ENCODE data around the gene C1QBP. TPM values are rescaled to one million over a fixed set of nuclear protein-coding genes. Genes with fewer than 3 reads are reported as not detected.

C1QBP gene
- total RNA-seq (100 to 1,000 TPM in 1 of 2 donors, 10 to 100 TPM in 1; 66.3 to 142 TPM), polyA plus RNA-seq (ENCODE audit: insufficient read length in 6 of 6) (100 to 1,000 TPM; 103 to 115 (median 113) TPM)
- long read RNA-seq, donor 1, transcript C1QBP-201 (6 exons, 1,169 nt): major isoform, 79 of 124 reads
- long read RNA-seq, donor 1, partial matches to known transcripts: 38 of 124 reads
- long read RNA-seq, donor 1, other reads (novel, unspliced or antisense): 0 of 124 reads
- long read RNA-seq, donor 2, transcript C1QBP-201 (6 exons, 1,169 nt): major isoform, 84 of 108 reads
- long read RNA-seq, donor 2, partial matches to known transcripts: 19 of 108 reads
- long read RNA-seq, donor 2, other reads (novel, unspliced or antisense): 0 of 108 reads
- long read RNA-seq, donor 3, transcript C1QBP-201 (6 exons, 1,169 nt): major isoform, 85 of 103 reads
- long read RNA-seq, donor 3, partial matches to known transcripts: 15 of 103 reads
- long read RNA-seq, donor 3, other reads (novel, unspliced or antisense): 0 of 103 reads
- long read RNA-seq, donor 4, transcript C1QBP-201 (6 exons, 1,169 nt): major isoform, 108 of 119 reads
- long read RNA-seq, donor 4, partial matches to known transcripts: 8 of 119 reads
- long read RNA-seq, donor 4, other reads (novel, unspliced or antisense): 2 of 119 reads
- long read RNA-seq, donor 5, transcript C1QBP-201 (6 exons, 1,169 nt): major isoform, 57 of 80 reads
- long read RNA-seq, donor 5, partial matches to known transcripts: 17 of 80 reads
- long read RNA-seq, donor 5, other reads (novel, unspliced or antisense): 0 of 80 reads
- long read RNA-seq, donor 6, transcript C1QBP-201 (6 exons, 1,169 nt): major isoform, 71 of 91 reads
- long read RNA-seq, donor 6, partial matches to known transcripts: 18 of 91 reads
- long read RNA-seq, donor 6, other reads (novel, unspliced or antisense): 0 of 91 reads
- long read RNA-seq, donor 7, transcript C1QBP-201 (6 exons, 1,169 nt): major isoform, 50 of 67 reads
- long read RNA-seq, donor 7, partial matches to known transcripts: 17 of 67 reads
- long read RNA-seq, donor 7, other reads (novel, unspliced or antisense): 0 of 67 reads
- long read RNA-seq, donor 8, transcript C1QBP-201 (6 exons, 1,169 nt): major isoform, 62 of 100 reads
- long read RNA-seq, donor 8, partial matches to known transcripts: 37 of 100 reads
- long read RNA-seq, donor 8, other reads (novel, unspliced or antisense): 0 of 100 reads
- long read RNA-seq, donor 9: 0 reads
- long read RNA-seq, donor 10, transcript C1QBP-201 (6 exons, 1,169 nt): major isoform, 258 of 268 reads
- long read RNA-seq, donor 10, partial matches to known transcripts: 2 of 268 reads
- long read RNA-seq, donor 10, other reads (novel, unspliced or antisense): 4 of 268 reads
- long read RNA-seq, donor 11: 0 reads
- long read RNA-seq, donor 12, transcript C1QBP-201 (6 exons, 1,169 nt): major isoform, 52 of 76 reads
- long read RNA-seq, donor 12, partial matches to known transcripts: 20 of 76 reads
- long read RNA-seq, donor 12, other reads (novel, unspliced or antisense): 0 of 76 reads

- ATAC-seq: peak; percentile 99
- Histone ChIP-seq H3K4me3 (peak within 1 kb of the TSS; percentile 88 to 98), H3K4me1 (peaks cover 7 to 33% of the 10 kb centered on the region in 2 donors), H3K27me3 (no peaks in the 10 kb centered on the region), H3K9me3 (no peaks in the 10 kb centered on the region), H3K27ac (peak within 1 kb of the TSS; percentile 75 to 84), H3K36me3 (peaks cover 0 to 54% of the 10 kb centered on the region in 2 donors)
- DNase-seq: peak; percentile 91 to 97 (median 94)
- peak; percentile 99 to 100 for TF ChIP-seq CTCF (IDR thresholded peaks at IDR 0.05)
- intact Hi-C loops (cut with DNase I): no loop called here
Measured at GRCh38 chr17:5438716-5439445, at the start of gene C1QBP. Gene C1QBP, minus strand, starts transcription at chr17:5439155. Its CDS starts 82 bp downstream, at chr17:5439073.

DNA sequence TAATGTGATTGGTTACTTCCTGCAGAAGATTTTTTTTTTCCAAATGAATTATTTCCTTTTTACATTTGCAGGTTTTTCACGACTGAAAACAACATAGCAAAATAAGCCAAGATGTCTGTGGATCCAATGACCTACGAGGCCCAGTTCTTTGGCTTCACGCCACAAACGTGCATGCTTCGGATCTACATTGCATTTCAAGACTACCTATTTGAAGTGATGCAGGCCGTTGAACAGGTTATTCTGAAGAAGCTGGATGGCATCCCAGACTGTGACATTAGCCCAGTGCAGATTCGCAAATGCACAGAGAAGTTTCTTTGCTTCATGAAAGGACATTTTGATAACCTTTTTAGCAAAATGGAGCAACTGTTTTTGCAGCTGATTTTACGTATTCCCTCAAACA lies 49.8 kb upstream of the C1QBP start:
- Histone ChIP-seq H3K4me1 (peaks cover 6 to 34% of the 10 kb centered on the region in 2 donors), H3K36me3 (peaks cover 0 to 40% of the 10 kb centered on the region in 2 donors), H3K27ac (no peak overlapping the region), H3K27me3 (no peaks in the 10 kb centered on the region), H3K9me3 (no peaks in the 10 kb centered on the region), H3K4me3 (no peak overlapping the region)
- no peak for ATAC-seq
- no peak for DNase-seq
- intact Hi-C loops (cut with DNase I): no loop called here
- no peak for TF ChIP-seq CTCF (IDR thresholded peaks at IDR 0.05)

GRCh38 chr17:5486206-5487124 lies 47.5 kb upstream of the C1QBP start, which contains the start of gene MIS12:
Gene MIS12, plus strand, starts transcription at chr17:5486566. Its CDS starts 2,297 bp downstream, at chr17:5488863.
- Histone ChIP-seq H3K9me3 (no peaks in the 10 kb centered on the region), H3K27ac (peak within 1 kb of the TSS; percentile 99 to 100), H3K4me3 (peak within 1 kb of the TSS; percentile 94 to 99), H3K36me3 (peaks cover 0 to 63% of the 10 kb centered on the region in 2 donors), H3K4me1 (peaks cover 6 to 43% of the 10 kb centered on the region in 2 donors), H3K27me3 (no peaks in the 10 kb centered on the region)
- peak; percentile 96 to 99 (median 98) for DNase-seq
- no peak for TF ChIP-seq CTCF (IDR thresholded peaks at IDR 0.05)
- peak; percentile 96 for ATAC-seq
- intact Hi-C loops (cut with DNase I): no loop called here

Measured in left lung (tissue), 14 donors.